Glomerular visceral epithelial cell (primary cell): ENCODE results near the gene IFT122.
"Not testable (repeated sequence)": the region's sequence is repeated elsewhere in the genome, so short reads cannot be mapped to it uniquely, and the experiment has no call there.

ENCODE experiments used
- DNase-seq: peaks from one replicate; pipeline ENCODE4 v3.0.0-alpha.2; 2016; ENCODE audit errors: extremely low spot score

The IFT122 gene

GRCh38 chr3:129469026-129469425 is 29.0 kb downstream of the IFT122 start:
- no peak for DNase-seq

GRCh38 chr3:129470861-129471260 is 30.8 kb downstream of the IFT122 start:
- DNase-seq = peak; percentile 17

- no peak for DNase-seq
Observed at GRCh38 chr3:129473067-129473768, 33.2 kb downstream of the IFT122 start.

- DNase-seq = no peak
Observed at GRCh38 chr3:129473769-129474152, 33.7 kb downstream of the IFT122 start.

GRCh38 chr3:129474984-129475804 is 35.2 kb downstream of the IFT122 start:
- DNase-seq = peak; percentile 10

- DNase-seq = no peak
Observed at GRCh38 chr3:129475863-129476262, 35.8 kb downstream of the IFT122 start.

- DNase-seq = no peak
Observed at GRCh38 chr3:129476586-129476985, 36.6 kb downstream of the IFT122 start.

- DNase-seq = not testable (repeated sequence)
Observed at GRCh38 chr3:129481225-129481765, 41.3 kb downstream of the IFT122 start.

GRCh38 chr3:129481766-129482332 is 41.8 kb downstream of the IFT122 start:
- no peak for DNase-seq

GRCh38 chr3:129482721-129483120 is 42.7 kb downstream of the IFT122 start:
- no peak for DNase-seq

- DNase-seq = no peak
Observed at GRCh38 chr3:129483870-129484269, 43.8 kb downstream of the IFT122 start.

GRCh38 chr3:129485146-129485545 is 45.1 kb downstream of the IFT122 start:
- not testable (repeated sequence) for DNase-seq

- DNase-seq = no peak
Observed at GRCh38 chr3:129485721-129486663, 46.0 kb downstream of the IFT122 start.

- no peak for DNase-seq
Observed at GRCh38 chr3:129486664-129487035, 46.6 kb downstream of the IFT122 start.

- DNase-seq = no peak
Observed at GRCh38 chr3:129487183-129487867, 47.3 kb downstream of the IFT122 start.

- not testable (repeated sequence) for DNase-seq
Observed at GRCh38 chr3:129487868-129488335, 47.9 kb downstream of the IFT122 start.

- DNase-seq = not testable (repeated sequence)
Observed at GRCh38 chr3:129489258-129489657, 49.2 kb downstream of the IFT122 start.

GRCh38 chr3:129490273-129490675 is 50.2 kb downstream of the IFT122 start:
- peak; percentile 87 for DNase-seq

GRCh38 chr3:129491077-129491476 is 51.1 kb downstream of the IFT122 start:
- not testable (repeated sequence) for DNase-seq

GRCh38 chr3:129491794-129492193 is 51.8 kb downstream of the IFT122 start:
- DNase-seq = peak; percentile 68

GRCh38 chr3:129492691-129493090 is 52.7 kb downstream of the IFT122 start:
- DNase-seq = no peak
